ENCODE results near the gene DLGAP1. TPM values are rescaled to one million over a fixed set of nuclear protein-coding genes. Genes with fewer than 3 reads are reported as not detected.

Gene DLGAP1
- total RNA-seq, 1 experiment from 2014 or later, result 23.2 TPM

DNA sequence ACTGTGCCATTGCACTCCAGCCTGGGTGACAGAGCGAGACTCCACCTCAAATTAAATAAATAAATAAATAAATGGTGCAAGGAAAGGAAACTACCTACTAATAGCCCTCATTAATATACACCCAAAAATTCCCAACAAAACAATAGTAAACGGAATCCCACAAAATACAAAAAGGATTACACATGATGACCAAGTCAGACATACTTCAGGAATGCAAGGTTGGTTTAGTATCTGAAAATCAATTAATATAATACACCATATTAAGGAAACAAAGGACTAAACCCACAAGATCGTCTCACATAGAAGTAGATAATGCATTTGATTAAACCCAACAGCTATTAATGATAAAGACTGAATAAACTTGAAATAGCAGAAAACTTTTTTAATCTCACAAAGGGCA lies 697.7 kb downstream of the DLGAP1 start:
- Histone ChIP-seq H2BK15ac (ENCODE audit: low read depth, low read length) (no peak overlapping the region), H2BK20ac (ENCODE audit: low read depth, low read length, poor library complexity, severe bottlenecking) (no peak overlapping the region), H4K20me1 (ENCODE audit: control insufficient read depth, insufficient read depth, insufficient read length) (no peaks in the 10 kb centered on the region), H3K9me3 (ENCODE audit: control insufficient read depth, low read depth, low read length) (no peaks in the 10 kb centered on the region), H2BK120ac (ENCODE audit: low read depth, low read length, poor library complexity, severe bottlenecking) (no peak overlapping the region), H3K23me2 (ENCODE audit: insufficient read length, low read depth, low read length, poor library complexity, severe bottlenecking) (no peaks in the 10 kb centered on the region), H3K79me1 (ENCODE audit: insufficient read depth, low read depth, low read length, poor library complexity, severe bottlenecking) (no peaks in the 10 kb centered on the region), H2BK12ac (ENCODE audit: insufficient read length, low read depth, low read length) (no peak overlapping the region), H3K4me2 (ENCODE audit: insufficient read depth, insufficient read length, low read length) (no peak overlapping the region), H3K4ac (ENCODE audit: low read depth, low read length) (no peak overlapping the region), H4K91ac (ENCODE audit: insufficient read length, low read depth, low read length) (no peak overlapping the region), H3K27ac (ENCODE audit: insufficient read length, low read depth, low read length) (no peak overlapping the region), H3T11ph (ENCODE audit: low read length) (no peak overlapping the region), H4K8ac (replicated peaks; ENCODE audit: insufficient read length, low read depth, low read length) (no peak overlapping the region), H3K79me2 (ENCODE audit: insufficient read depth, low read length) (no peaks in the 10 kb centered on the region), H2AFZ (ENCODE audit: low read length) (no peak overlapping the region), H3K9ac (ENCODE audit: extremely low read depth, insufficient read length, low read length) (no peak overlapping the region), H3K18ac (ENCODE audit: insufficient read length, low read depth, low read length) (no peak overlapping the region), H2AK5ac (ENCODE audit: insufficient read length, low read length) (no peak overlapping the region), H3K27me3 (ENCODE audit: insufficient read depth, low read length) (no peaks in the 10 kb centered on the region), H3K14ac (ENCODE audit: insufficient read depth, low read length) (no peak overlapping the region), H3K23ac (ENCODE audit: insufficient read length, low read depth, low read length) (no peak overlapping the region), H3K4me1 (ENCODE audit: insufficient read depth, low read length) (no peaks in the 10 kb centered on the region), H3K56ac (ENCODE audit: insufficient read length, low read depth, low read length) (no peak overlapping the region), H4K5ac (ENCODE audit: insufficient read length, low read depth, low read length) (no peak overlapping the region), H2BK5ac (ENCODE audit: insufficient read length, low read length) (no peak overlapping the region)
- peaks cover 4% of the 10 kb centered on the region in 2 experiments; a peak in 3 of 5 replicates for H3K9me3 Mint-ChIP-seq
- no peak for DNase-seq
- WGBS (ENCODE audit: extremely low coverage, insufficient read length, low lambda C conversion rate), result no CpG with 5 or more reads among the region's 3 CpGs
- no peak for TF ChIP-seq CTCF (conservative IDR thresholded peaks at IDR 0.05)
- peaks cover 8 to 14% of the 10 kb centered on the region in 2 experiments for H3K4me1 Mint-ChIP-seq
- no peak overlapping the region for H3K4me3 Mint-ChIP-seq
- H3K27ac Mint-ChIP-seq, result no peak overlapping the region
- no peaks in the 10 kb centered on the region for H3K27me3 Mint-ChIP-seq (ENCODE audit: low read depth)
- peaks cover 0 to 11% (median 3%) of the 10 kb centered on the region in 3 experiments; a peak in 2 of 7 replicates for H3K36me3 Mint-ChIP-seq (ENCODE audit: insufficient read depth in 1 of 3, low read depth in 3 of 3)
